AG09319 (cell line): Measurements from ENCODE around the gene ACAT1.

Experiments
- DNase-seq: peaks from one replicate; pipeline ENCODE4 v3.0.0-alpha.2; 2010; ENCODE audit warnings: low read depth; ENCODE audit errors: extremely low read depth
- TF ChIP-seq, protein P1 (sequence below): IDR thresholded peaks from 2 replicates; pipeline ENCODE4 v1.5.1; 2011; ENCODE audit warnings: low read depth, mild to moderate bottlenecking, inconsistent platforms, low read length, moderate library complexity

The ACAT1 gene

DNA sequence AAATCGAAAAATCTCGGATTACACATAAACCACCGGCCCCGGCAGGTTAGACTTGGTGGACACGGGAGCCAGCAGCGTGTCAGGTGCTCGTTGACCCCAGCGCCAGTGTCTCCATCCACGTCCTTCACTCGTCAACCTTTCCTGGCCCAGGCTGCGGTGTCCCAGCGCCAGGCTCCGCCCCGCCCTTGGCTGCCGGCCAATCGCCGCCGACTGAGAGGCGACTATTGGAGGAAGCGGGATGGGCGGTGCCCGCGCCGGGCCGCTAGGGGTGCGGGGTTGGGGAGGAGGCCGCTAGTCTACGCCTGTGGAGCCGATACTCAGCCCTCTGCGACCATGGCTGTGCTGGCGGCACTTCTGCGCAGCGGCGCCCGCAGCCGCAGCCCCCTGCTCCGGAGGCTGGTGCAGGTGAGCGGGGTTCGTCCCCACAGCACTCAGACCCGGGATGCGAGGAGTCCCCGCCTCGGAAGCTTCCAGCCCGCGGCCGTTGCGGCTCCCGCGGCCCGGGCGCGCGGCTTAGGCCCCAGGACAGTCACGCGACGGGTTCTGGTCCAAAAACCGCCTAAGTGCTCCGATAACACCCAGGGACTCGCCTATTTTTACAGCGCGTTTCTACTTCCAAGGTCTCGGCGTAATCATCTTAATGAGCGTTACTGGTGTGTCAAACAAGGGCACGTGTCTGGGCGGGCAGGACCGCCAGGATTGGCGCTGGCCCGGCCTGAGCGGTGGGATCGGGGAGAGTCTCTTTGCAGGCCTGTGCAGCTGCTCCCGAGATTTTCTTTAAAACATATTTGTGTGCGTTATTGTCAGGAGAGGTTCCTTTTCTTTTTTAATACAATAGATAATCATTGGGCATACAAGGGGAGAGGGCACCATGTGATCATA, at the start of gene ACAT1:
TSS of gene ACAT1 (plus strand) at position 294 of the 882 bp plus-strand sequence. CDS start at position 334, 40 bp downstream.
- DNase-seq, result peak; percentile 73
- TF ChIP-seq, protein P1, sequence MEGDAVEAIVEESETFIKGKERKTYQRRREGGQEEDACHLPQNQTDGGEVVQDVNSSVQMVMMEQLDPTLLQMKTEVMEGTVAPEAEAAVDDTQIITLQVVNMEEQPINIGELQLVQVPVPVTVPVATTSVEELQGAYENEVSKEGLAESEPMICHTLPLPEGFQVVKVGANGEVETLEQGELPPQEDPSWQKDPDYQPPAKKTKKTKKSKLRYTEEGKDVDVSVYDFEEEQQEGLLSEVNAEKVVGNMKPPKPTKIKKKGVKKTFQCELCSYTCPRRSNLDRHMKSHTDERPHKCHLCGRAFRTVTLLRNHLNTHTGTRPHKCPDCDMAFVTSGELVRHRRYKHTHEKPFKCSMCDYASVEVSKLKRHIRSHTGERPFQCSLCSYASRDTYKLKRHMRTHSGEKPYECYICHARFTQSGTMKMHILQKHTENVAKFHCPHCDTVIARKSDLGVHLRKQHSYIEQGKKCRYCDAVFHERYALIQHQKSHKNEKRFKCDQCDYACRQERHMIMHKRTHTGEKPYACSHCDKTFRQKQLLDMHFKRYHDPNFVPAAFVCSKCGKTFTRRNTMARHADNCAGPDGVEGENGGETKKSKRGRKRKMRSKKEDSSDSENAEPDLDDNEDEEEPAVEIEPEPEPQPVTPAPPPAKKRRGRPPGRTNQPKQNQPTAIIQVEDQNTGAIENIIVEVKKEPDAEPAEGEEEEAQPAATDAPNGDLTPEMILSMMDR, result no peak; the same call in 1 of the 2 replicates

DNA sequence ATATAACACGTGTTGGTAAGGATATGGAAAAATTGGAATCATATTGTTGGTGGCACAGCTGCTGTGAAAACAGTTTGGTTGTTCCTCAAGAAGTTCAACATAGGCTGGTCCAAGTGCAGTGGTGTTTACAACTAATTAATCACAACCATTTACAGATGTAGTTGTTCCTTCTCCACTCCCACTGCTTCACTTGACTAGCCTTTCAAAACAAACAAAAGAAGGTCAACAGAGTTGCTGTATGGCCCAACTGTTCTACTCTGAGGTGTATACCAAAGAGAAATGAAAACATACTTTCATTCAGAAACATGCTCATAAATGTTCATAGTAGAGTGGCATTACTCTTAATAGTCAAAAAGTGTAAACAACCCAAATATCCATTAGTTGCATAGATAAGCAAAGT, 36.6 kb upstream of the ACAT1 start:
- DNase-seq, result peak; percentile 16
- TF ChIP-seq, protein P1, result no peak

- no peak for DNase-seq
- TF ChIP-seq, protein P1, result no peak
These were observed 35.7 kb upstream of the ACAT1 start for GRCh38 chr11:108085672-108086071.

GRCh38 chr11:108092134-108092533, 29.2 kb upstream of the ACAT1 start:
- TF ChIP-seq, protein P1, result no peak
- no peak for DNase-seq

- TF ChIP-seq, protein P1, result no peak
- DNase-seq, result peak; percentile 45
These were observed 28.1 kb upstream of the ACAT1 start for GRCh38 chr11:108093128-108093904.

- TF ChIP-seq, protein P1, result no peak
- DNase-seq, result no peak
These were observed 24.2 kb upstream of the ACAT1 start for GRCh38 chr11:108097179-108097578.

DNA sequence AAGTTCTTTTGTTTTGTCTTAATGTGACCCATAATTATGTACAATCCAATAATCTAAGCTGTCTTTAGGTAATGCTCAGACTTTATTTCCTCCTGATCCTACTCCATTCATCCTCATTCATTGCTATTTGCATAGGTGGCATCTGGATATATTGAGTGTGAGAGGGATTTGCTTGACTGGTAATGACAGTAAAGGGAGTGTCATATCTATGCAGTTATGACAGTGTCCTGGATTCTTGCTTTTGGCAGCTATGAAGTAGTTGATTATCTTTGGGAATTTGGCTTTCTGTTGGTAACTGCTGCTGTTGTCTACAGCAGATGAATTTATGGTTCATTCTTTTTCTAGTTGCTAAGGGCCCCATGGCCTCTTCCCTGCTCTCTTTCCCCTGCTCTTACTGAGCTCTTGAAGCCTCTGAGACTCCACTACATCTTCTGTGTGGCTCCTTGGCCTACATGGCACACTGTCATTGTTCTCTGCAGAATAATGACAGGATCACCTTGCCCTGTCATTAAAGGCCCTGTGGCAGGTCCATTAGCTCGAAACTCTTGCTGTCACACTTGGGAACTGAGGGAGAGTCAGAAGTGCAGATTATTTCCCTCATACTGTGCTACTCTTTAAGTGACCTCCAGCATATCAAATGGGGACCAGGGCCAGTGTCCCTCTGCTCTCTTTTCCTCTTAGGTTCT, 20.1 kb upstream of the ACAT1 start:
- DNase-seq, result no peak
- TF ChIP-seq, protein P1, result no peak
